Pancreas (tissue), 10 donors: Measurements from ENCODE around the gene PTPRG. TPM values are rescaled to one million over a fixed set of nuclear protein-coding genes. Genes with fewer than 3 reads are reported as not detected.

Experiments used
- ATAC-seq, 4 donors: fragments of 200-7000 bp; cut with Tn5 transposase; one replicate each; pipeline versions ENCODE4 v1.8.0 to v1.9.1; 2020; ENCODE audit warnings: mild to moderate bottlenecking in 4 of 4, moderate library complexity in 4 of 4
- DNase-seq, 6 donors: peaks; one replicate each; pipeline ENCODE4 v3.0.0-alpha.2; 2020
- FAIRE-seq: peaks from 2 replicates; lab custom pipeline; 2012; peaks lifted over from hg19 to GRCh38; lab: Jason Lieb, UNC
- H3K27ac ChIP-seq, 4 donors: fragments of 200-600 bp; sonication (generic); 1 replicate in 3 of 4; 2 replicates in 1 of 4; pipeline versions ENCODE4 v1.5.0 to v1.8.0; 2020
- H3K27me3 ChIP-seq, 4 donors: fragments of 200-600 bp; one replicate each; pipeline ENCODE4 v1.8.0; 2021
- H3K36me3 ChIP-seq, 3 donors: fragments of 200-600 bp; sonication (generic) in 1 of 3; one replicate each; pipeline versions ENCODE4 v1.5.0 to v1.8.0; 2020 to 2021
- H3K4me1 ChIP-seq, 3 donors: fragments of 200-600 bp; one replicate each; pipeline ENCODE4 v1.8.0; 2021
- H3K4me3 ChIP-seq, 4 donors: fragments of 200-600 bp; sonication (generic) in 2 of 4; one replicate each; pipeline versions ENCODE4 v1.5.0 to v1.8.0; 2020 to 2021
- H3K9me3 ChIP-seq, 4 donors: fragments of 200-600 bp; one replicate each; pipeline ENCODE4 v1.8.0; 2021
- CTCF ChIP-seq, 4 donors: fragments of 200-600 bp; sonication (generic) in 3 of 4; IDR thresholded peaks; one replicate each; pipeline versions ENCODE4 v1.5.0 to v1.8.0; 2021; ENCODE audit warnings: antibody characterized with exemption in 4 of 4
- WGBS, 2 donors: extraction: QIAGEN DNeasy Blood & Tissue Kit; methylation state at CpG; one replicate each; pipeline ENCODE4 v1.1.7; 2013; 5-methylcytosine and 5-hydroxymethylcytosine counted together
- intact Hi-C, 3 donors: fragments of 100-400 bp; cut with DNase I; formaldehyde crosslinking; loops; one replicate each; pipeline versions ENCODE4 v1.11.1 to v1.14.2; 2022
- polyA plus RNA-seq, 2 donors: library from polyadenylated mRNA; stranded (reverse); fragments of 200-250 nt; gene quantifications; one replicate each; pipeline ENCODE4 v1.2.3, GENCODE V29; 2013
- total RNA-seq, 6 donors: library from RNA; stranded (reverse); fragmentation: NEBNext Ultra II Directional in 4 of 6; extraction: Animal tissue kit (Norgen Biotek cat#: 25700) in 4 of 6; gene quantifications; one replicate each; pipeline versions ENCODE4 v1.2.1 to v1.2.4, GENCODE V29; 2021 to 2023
- donor health status: healthy with polysubstance abuse.
- donor health status: DM: no; HTN: no; CAD: no; lungs with moderate emphysema.
- donor health status: DM: no; HTN: no; CAD: no.
- donor health status: control.
- donor health status: control.
- donor health status: Bipolar disorder and iron deficiency.
- donor health status: DM: yes; HTN: yes; CAD: no.
- donor health status: DM: no; HTN: no; CAD: no.
- donor health status: DM: no; HTN: no; CAD: no.
- donor health status: DM: yes; HTN: yes; CAD: no.

PTPRG gene
- total and polyA plus RNA-seq, 8 donors = 2.8 to 20.5 (median 9.5) TPM

- Histone ChIP-seq H3K36me3 (no peaks in the 10 kb centered on the region), H3K27ac (no peak overlapping the region), H3K4me1 (no peaks in the 10 kb centered on the region), H3K4me3 (no peak overlapping the region), H3K27me3 (no peaks in the 10 kb centered on the region), H3K9me3 (no peaks in the 10 kb centered on the region)
- DNase-seq (no peak), FAIRE-seq (no peak), ATAC-seq (no peak)
- 85 to 86% methylated on average over 4 of the region's 4 CpGs for WGBS, 2 donors
- intact Hi-C loops = loop anchor here in 1 of 3 donors (10.0 kb wide), 1 partner anchor 619 kb away; no protein-coding TSS in a partner anchor
- no peak for TF ChIP-seq CTCF (IDR thresholded peaks at IDR 0.05)
Measured at GRCh38 chr3:61565569-61565968, 4.2 kb downstream of the PTPRG start.

- ATAC-seq = no peak
- H3K27me3 ChIP-seq = no peaks in the 10 kb centered on the region
- no peak for TF ChIP-seq CTCF (IDR thresholded peaks at IDR 0.05)
- H3K9me3 ChIP-seq = no peaks in the 10 kb centered on the region
- DNase-seq = no peak
- H3K4me1 ChIP-seq = no peaks in the 10 kb centered on the region
- no peaks in the 10 kb centered on the region for H3K36me3 ChIP-seq
- no peak overlapping the region for H3K4me3 ChIP-seq
- no peak for FAIRE-seq
- 94 to 96% methylated on average over 1 of the region's 1 CpG for WGBS, 2 donors
- intact Hi-C loops = loop anchor here in 1 of 3 donors (10.0 kb wide), 1 partner anchor 617 kb away; no protein-coding TSS in a partner anchor
- H3K27ac ChIP-seq = no peak overlapping the region
Measured at GRCh38 chr3:61568127-61568526, 6.8 kb downstream of the PTPRG start.

GRCh38 chr3:61569856-61570580, 8.6 kb downstream of the PTPRG start:
- 49 to 60% methylated on average over 2 of the region's 2 CpGs for WGBS, 2 donors
- no peaks in the 10 kb centered on the region for H3K4me1 ChIP-seq
- no peak for TF ChIP-seq CTCF (IDR thresholded peaks at IDR 0.05)
- H3K27ac ChIP-seq = no peak overlapping the region
- DNase-seq = no peak
- H3K4me3 ChIP-seq = no peak overlapping the region
- peak in 2 of 4 donors; percentile 39 to 48 for ATAC-seq
- intact Hi-C loops = loop anchor here in 1 of 3 donors (10.0 kb wide), 1 partner anchor 615 kb away; no protein-coding TSS in a partner anchor
- no peaks in the 10 kb centered on the region for H3K9me3 ChIP-seq
- no peak for FAIRE-seq
- no peaks in the 10 kb centered on the region for H3K36me3 ChIP-seq
- no peaks in the 10 kb centered on the region for H3K27me3 ChIP-seq

- TF ChIP-seq CTCF (IDR thresholded peaks at IDR 0.05) = no peak
Measured at GRCh38 chr3:61570813-61571212, 9.4 kb downstream of the PTPRG start.

More at GRCh38 chr3:61570813-61571212, 9.4 kb downstream of the PTPRG start:
- DNase-seq = no peak
- no peak overlapping the region for H3K4me3 ChIP-seq
- no peak overlapping the region for H3K27ac ChIP-seq
- intact Hi-C loops = no loop called here
- no peak for ATAC-seq
- no peaks in the 10 kb centered on the region for H3K36me3 ChIP-seq
- no peaks in the 10 kb centered on the region for H3K9me3 ChIP-seq
- no peak for FAIRE-seq
- H3K4me1 ChIP-seq = no peaks in the 10 kb centered on the region
- no peaks in the 10 kb centered on the region for H3K27me3 ChIP-seq
- 91 to 93% methylated on average over 5 of the region's 5 CpGs for WGBS, 2 donors
